ENCODE data around the gene NRP1.

DNA sequence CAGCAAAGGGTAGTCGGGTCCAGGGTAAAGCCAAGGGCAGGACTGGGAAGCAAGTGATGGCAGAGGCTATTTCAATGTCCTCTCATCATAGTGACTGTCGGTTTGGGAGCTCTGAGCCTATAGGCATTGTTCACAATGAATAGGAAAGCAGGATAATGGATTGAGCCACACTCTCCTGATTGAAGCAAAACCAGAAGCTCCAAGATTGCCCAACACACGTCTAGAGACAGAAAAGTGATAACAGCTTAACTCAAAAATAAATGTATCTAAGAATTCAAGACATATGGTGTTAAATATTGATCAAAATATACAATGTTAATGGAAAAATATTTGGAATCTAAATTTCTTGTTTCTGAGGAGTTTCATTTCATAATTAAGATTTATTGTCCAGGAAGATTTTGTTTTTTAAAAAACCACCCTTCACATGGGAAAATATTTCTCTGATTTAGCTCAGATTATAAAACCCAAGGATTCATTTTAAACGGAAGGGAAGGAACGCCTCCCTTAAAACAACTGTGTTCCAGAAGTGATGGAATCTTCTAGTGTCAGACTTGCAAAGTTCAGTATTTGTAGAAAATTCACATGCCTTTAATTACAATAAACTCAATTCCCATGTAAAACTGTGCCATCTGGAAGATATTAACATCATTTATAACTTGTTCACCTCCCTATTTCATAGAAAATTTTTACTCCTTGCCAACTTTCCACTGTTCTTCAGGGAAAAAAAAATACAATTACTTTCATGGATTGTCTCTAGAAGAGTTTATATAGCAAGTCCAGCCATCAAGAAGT lies 54.5 kb downstream of the NRP1 start:
- TF ChIP-seq, protein P1, sequence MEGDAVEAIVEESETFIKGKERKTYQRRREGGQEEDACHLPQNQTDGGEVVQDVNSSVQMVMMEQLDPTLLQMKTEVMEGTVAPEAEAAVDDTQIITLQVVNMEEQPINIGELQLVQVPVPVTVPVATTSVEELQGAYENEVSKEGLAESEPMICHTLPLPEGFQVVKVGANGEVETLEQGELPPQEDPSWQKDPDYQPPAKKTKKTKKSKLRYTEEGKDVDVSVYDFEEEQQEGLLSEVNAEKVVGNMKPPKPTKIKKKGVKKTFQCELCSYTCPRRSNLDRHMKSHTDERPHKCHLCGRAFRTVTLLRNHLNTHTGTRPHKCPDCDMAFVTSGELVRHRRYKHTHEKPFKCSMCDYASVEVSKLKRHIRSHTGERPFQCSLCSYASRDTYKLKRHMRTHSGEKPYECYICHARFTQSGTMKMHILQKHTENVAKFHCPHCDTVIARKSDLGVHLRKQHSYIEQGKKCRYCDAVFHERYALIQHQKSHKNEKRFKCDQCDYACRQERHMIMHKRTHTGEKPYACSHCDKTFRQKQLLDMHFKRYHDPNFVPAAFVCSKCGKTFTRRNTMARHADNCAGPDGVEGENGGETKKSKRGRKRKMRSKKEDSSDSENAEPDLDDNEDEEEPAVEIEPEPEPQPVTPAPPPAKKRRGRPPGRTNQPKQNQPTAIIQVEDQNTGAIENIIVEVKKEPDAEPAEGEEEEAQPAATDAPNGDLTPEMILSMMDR (IDR thresholded peaks at IDR 0.05 in 8 of 11, conservative IDR thresholded peaks at IDR 0.05 in 3 of 11), result no peak
- TF ChIP-seq POLR2AphosphoS5 (IDR thresholded peaks at IDR 0.05) (no peak), POLR2A (IDR thresholded peaks at IDR 0.05) (no peak)

All from spleen (tissue), 7 donors.